Activated naive CD4-positive, alpha-beta T cell treated with anti-CD3 and anti-CD28 coated beads, Interleukin-2, amount 50 U/mL, for 72 hours (primary cell): ENCODE measurements around the gene SIK2. TPM values are rescaled to one million over a fixed set of nuclear protein-coding genes. Genes with fewer than 3 reads are reported as not detected.

Experiments
- ATAC-seq, 2 donors: fragments of 150-1000 bp; cut with Tn5 transposase; 2 replicates each; pipeline ENCODE4 v1.10.0; 2021; ENCODE audit warnings: mild to moderate bottlenecking in 2 of 2, moderate library complexity in 2 of 2
- DNase-seq, 2 donors: peaks; one replicate each; pipeline ENCODE4 v3.0.0; 2021 to 2022; ENCODE audit warnings: low spot score in 2 of 2
- H3K27ac Mint-ChIP-seq, 2 donors: one replicate each; pipeline ENCODE4 v1.8.0; 2022; ENCODE audit warnings: mild to moderate bottlenecking in 2 of 2, mixed read lengths in 2 of 2
- H3K36me3 Mint-ChIP-seq, 2 donors: one replicate each; pipeline ENCODE4 v1.8.0; 2022; ENCODE audit warnings: mixed read lengths in 2 of 2
- H3K9me3 Mint-ChIP-seq, 2 donors: one replicate each; pipeline ENCODE4 v1.8.0; 2022; ENCODE audit warnings: mixed read lengths in 2 of 2
- total RNA-seq, 2 donors: library from RNA; stranded (reverse); gene quantifications; one replicate each; pipeline ENCODE4 v1.2.3, GENCODE V29; 2022

Gene SIK2
- total RNA-seq, 2 donors from 2014 or later: 2.9 to 6.1 TPM

DNA sequence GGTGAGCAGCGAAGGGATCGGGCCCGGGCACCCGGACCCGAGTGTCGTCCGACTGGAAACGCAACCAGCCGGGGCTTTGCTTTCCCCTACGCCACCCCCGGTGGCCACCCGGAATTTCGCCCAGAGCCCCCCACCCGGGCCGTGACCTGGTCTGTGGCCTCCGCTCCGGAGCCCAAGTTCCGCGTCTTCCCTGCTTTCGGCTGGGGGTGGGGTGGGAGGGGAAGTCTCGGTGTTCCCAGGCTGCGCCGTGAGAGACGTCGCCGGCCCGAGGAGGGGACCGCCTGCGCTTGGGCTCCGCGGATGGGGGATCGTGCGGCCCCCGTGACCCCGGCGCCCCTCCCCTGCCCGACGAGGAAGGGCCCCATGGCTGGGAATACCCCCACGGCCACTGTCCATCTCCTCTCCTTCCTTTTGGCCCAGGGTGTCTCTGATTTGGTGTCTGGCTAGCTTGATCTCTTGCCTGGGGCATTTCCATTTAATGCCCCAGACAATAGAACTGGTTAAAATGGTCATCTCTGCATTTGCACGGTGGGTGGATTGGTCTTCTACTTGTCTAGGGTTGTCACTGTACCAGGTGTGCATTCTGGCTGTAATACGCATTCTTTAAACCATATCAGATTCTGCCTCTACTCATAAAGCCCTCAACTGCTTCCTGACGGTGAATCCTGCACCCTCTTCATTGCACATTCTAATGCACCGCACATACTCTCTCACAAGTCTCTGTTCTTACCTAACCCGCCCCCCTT lies 789 bp downstream of the SIK2 start:
- DNase-seq (no peak), ATAC-seq (no peak)
- Mint-ChIP-seq H3K9me3 (no peaks in the 10 kb centered on the region), H3K36me3 (peaks cover 7 to 9% of the 10 kb centered on the region in 2 donors), H3K27ac (peak overlapping the region; percentile 83 to 93)

GRCh38 chr11:111603611-111604130 lies 1.4 kb downstream of the SIK2 start:
- DNase-seq (no peak), ATAC-seq (no peak)
- peak overlapping the region; percentile 83 to 93 for H3K27ac Mint-ChIP-seq
- peaks cover 7 to 9% of the 10 kb centered on the region in 2 donors for H3K36me3 Mint-ChIP-seq
- no peaks in the 10 kb centered on the region for H3K9me3 Mint-ChIP-seq

- DNase-seq (no peak), ATAC-seq (no peak)
- H3K36me3 Mint-ChIP-seq: peaks cover 7 to 9% of the 10 kb centered on the region in 2 donors
- H3K9me3 Mint-ChIP-seq: no peaks in the 10 kb centered on the region
- no peak overlapping the region for H3K27ac Mint-ChIP-seq
Observed at GRCh38 chr11:111604392-111605009, 2.3 kb downstream of the SIK2 start.

- H3K36me3 Mint-ChIP-seq: peaks cover 7 to 9% of the 10 kb centered on the region in 2 donors
- ATAC-seq: no peak
- no peaks in the 10 kb centered on the region for H3K9me3 Mint-ChIP-seq
- no peak for DNase-seq
- H3K27ac Mint-ChIP-seq: no peak overlapping the region
Observed at GRCh38 chr11:111605681-111606080, 3.4 kb downstream of the SIK2 start.

DNA sequence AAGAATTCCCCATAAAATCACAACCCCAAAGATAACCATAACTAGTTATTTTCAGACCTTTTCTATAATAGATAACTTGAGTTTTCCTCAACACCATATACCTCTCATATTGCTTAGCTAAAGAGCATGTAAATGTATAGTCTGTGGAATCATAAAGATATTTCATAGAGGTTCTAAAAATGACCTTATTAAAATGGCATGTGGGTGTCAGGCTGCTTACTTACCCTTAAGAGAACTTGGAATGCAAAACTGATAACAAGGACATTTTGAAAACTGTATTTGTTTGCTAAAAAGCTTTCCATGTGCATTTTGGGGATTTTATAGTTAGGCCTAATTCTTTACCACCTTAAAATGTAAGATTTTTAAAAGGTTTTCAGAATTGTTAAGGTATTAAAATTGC lies 4.7 kb downstream of the SIK2 start:
- Mint-ChIP-seq H3K36me3 (peaks cover 7 to 9% of the 10 kb centered on the region in 2 donors), H3K9me3 (no peaks in the 10 kb centered on the region), H3K27ac (no peak overlapping the region)
- DNase-seq: no peak
- no peak for ATAC-seq

GRCh38 chr11:111607751-111608150 lies 5.5 kb downstream of the SIK2 start:
- Mint-ChIP-seq H3K27ac (no peak overlapping the region), H3K9me3 (no peaks in the 10 kb centered on the region), H3K36me3 (peaks cover 7 to 9% of the 10 kb centered on the region in 2 donors)
- DNase-seq (no peak), ATAC-seq (no peak)

DNA sequence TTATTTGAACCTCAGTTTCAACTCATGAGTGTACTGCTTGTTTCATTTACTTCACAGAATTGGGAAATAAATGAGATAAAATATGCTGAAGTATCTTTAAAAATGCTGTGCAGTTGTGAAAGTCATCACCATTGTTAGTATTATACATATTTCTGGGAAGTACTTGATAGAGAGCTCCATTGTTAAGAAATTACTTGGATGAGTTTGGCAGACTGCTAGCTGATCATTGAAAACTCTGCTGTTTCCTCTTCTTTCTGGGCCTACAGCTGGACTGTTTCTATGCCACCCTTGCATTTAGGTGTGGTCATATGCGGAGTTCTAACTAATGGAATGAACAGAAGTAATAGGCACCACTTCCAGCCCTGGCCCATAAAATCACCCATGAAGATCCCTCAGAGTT lies 10.0 kb downstream of the SIK2 start:
- no peak for ATAC-seq
- DNase-seq: no peak
- Mint-ChIP-seq H3K9me3 (no peaks in the 10 kb centered on the region), H3K27ac (no peak overlapping the region), H3K36me3 (no peaks in the 10 kb centered on the region)

DNA sequence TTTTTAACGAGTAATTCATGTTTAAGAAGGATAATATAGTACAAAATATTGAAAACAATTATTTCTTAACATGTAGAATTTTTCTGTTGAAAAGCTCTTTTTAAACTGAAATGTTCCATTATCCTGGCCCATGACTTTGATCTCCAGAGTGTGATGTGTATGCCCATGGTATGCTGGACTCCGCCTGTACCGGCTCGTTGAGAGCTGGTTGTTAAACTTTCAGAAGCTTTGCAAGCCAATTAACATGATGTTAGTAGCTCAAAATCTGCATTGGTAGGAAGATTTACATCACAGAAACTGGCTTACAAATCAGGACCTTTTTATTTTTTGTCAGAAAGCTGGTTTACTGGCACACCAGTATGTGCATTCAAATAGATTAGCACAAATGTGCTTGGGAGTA lies 15.0 kb downstream of the SIK2 start:
- ATAC-seq (no peak), DNase-seq (no peak)
- H3K27ac Mint-ChIP-seq: no peak overlapping the region
- H3K9me3 Mint-ChIP-seq: no peaks in the 10 kb centered on the region
- peaks cover 0 to under 1% of the 10 kb centered on the region in 2 donors for H3K36me3 Mint-ChIP-seq

DNA sequence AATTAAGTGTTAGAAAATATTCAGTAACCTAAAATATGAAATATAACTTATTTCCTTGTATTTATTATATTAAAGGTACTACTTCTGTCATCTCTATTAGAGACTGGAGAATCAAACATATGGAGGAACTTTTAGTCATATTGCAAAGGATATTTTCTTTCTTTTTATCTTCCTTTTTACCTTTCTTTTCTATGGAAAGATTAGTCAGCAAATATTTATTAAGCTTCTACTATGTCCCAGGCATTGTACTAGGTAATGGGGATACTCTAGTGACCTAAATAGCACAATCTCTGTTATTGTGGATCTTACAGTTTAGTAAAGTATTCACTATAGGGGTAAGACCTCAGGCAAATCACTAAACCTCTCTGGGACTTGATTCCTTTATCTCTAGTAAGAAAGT lies 18.3 kb downstream of the SIK2 start:
- H3K27ac Mint-ChIP-seq: no peak overlapping the region
- ATAC-seq (no peak), DNase-seq (no peak)
- H3K9me3 Mint-ChIP-seq: peaks cover 0 to 8% of the 10 kb centered on the region in 2 donors
- H3K36me3 Mint-ChIP-seq: peaks cover 21 to 26% of the 10 kb centered on the region in 2 donors

DNA sequence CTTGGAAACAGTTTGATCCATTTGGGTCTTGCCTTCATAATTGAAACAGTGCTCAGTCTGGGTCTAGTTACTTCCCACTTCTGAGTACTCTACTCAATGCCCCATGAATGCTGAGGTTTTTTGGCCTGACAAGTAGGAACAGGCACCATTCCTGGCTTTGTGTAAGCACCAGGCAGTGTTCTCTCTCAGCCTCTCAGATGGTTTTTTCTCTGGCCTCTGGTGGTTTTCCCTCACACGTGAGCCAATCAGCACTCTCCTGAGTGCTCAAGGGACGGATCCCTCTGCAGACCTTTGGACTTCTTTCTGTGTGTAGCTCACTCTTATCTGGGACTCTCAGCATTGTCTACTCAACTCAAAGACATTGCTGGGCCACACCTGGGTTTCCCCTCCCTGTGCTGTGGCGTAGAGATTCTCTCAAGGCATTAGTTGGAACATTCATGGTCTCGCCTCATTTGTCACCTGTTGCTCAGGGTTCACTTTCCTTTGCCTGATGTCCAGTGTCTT lies 21.3 kb downstream of the SIK2 start:
- Mint-ChIP-seq H3K9me3 (peaks cover 0 to 8% of the 10 kb centered on the region in 2 donors), H3K36me3 (peaks cover 21 to 31% of the 10 kb centered on the region in 2 donors), H3K27ac (no peak overlapping the region)
- ATAC-seq (no peak), DNase-seq (no peak)

DNA sequence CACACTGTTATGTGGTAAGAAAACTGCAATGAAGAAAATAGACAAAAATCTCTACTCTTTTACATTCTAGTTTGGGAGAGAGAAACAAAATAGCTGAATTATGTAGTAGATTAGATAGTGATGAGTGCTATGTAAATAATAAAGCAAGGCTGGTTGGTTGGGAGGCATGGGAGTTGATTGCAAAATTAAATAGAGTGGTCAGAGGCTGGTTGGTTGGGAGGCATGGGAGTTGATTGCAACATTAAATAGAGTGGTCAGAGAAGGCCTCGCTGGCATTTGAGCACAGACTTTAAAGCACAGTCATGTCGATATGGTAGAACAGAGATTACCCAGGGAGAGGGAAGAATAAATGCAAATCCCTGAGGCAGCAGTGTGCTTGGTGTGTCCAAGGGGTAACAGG lies 22.4 kb downstream of the SIK2 start:
- H3K27ac Mint-ChIP-seq: no peak overlapping the region
- DNase-seq (no peak), ATAC-seq (no peak)
- H3K9me3 Mint-ChIP-seq: peaks cover 0 to 8% of the 10 kb centered on the region in 2 donors
- H3K36me3 Mint-ChIP-seq: peaks cover 21 to 34% of the 10 kb centered on the region in 2 donors

DNA sequence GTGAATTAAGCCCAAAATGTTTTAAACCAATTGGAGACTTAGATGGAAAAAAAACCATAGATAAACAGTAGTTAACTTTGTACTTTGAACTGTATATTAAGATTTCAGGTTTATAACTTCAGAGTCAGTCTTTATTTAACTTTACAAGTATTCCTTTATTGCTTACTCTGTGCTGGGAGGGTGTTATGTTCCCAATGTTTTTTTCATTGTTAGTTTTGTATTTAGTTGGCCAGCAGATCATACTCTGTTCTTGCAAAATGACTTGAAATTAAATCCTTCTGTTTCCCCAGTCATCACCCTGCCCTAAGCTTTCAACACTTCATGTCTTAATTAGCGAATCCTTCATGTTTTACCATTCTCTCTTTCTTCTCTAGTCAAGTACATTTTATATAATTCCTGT lies 25.3 kb downstream of the SIK2 start:
- DNase-seq (no peak), ATAC-seq (no peak)
- H3K36me3 Mint-ChIP-seq: peaks cover 17 to 31% of the 10 kb centered on the region in 2 donors
- no peak overlapping the region for H3K27ac Mint-ChIP-seq
- H3K9me3 Mint-ChIP-seq: peaks cover 0 to 7% of the 10 kb centered on the region in 2 donors

GRCh38 chr11:111629499-111629898 lies 27.2 kb downstream of the SIK2 start:
- Mint-ChIP-seq H3K27ac (no peak overlapping the region), H3K36me3 (peaks cover 6 to 18% of the 10 kb centered on the region in 2 donors), H3K9me3 (no peaks in the 10 kb centered on the region)
- ATAC-seq: no peak
- no peak for DNase-seq

DNA sequence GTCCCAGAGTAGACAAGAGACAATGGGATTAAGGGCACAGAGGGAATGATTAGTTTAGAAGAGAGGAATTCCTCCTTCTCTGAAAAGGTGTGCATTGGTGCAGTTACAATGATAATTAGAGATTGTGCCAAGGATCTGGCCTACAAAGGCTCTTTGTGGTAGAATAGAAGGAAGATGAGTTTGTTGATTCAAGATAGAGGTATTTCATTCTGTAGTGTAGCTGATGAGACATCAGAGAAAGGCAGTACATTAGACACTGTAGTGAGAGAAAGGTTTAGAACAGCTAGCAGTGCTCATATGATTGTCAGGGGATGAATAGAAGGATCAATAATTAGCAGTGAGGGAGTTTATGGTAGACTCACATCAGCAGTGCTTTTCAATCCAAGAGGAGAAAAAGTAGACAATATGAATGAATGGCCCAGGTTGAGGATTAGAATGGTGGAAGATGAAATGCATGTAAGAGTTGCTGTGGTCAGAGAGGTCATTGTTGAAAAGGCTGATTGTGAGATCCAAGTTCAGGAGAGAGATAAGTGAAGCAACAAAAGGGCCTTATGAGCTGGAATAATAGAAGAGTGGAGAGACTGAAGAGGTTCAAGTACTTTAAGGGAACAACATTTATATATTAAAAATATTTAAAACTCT lies 28.9 kb downstream of the SIK2 start:
- DNase-seq (no peak), ATAC-seq (no peak)
- Mint-ChIP-seq H3K36me3 (peaks cover 0 to 7% of the 10 kb centered on the region in 2 donors), H3K9me3 (no peaks in the 10 kb centered on the region), H3K27ac (no peak overlapping the region)

GRCh38 chr11:111631666-111632039 lies 29.4 kb downstream of the SIK2 start:
- DNase-seq (no peak), ATAC-seq (no peak)
- H3K9me3 Mint-ChIP-seq: no peaks in the 10 kb centered on the region
- no peak overlapping the region for H3K27ac Mint-ChIP-seq
- H3K36me3 Mint-ChIP-seq: peaks cover 0 to 7% of the 10 kb centered on the region in 2 donors

DNA sequence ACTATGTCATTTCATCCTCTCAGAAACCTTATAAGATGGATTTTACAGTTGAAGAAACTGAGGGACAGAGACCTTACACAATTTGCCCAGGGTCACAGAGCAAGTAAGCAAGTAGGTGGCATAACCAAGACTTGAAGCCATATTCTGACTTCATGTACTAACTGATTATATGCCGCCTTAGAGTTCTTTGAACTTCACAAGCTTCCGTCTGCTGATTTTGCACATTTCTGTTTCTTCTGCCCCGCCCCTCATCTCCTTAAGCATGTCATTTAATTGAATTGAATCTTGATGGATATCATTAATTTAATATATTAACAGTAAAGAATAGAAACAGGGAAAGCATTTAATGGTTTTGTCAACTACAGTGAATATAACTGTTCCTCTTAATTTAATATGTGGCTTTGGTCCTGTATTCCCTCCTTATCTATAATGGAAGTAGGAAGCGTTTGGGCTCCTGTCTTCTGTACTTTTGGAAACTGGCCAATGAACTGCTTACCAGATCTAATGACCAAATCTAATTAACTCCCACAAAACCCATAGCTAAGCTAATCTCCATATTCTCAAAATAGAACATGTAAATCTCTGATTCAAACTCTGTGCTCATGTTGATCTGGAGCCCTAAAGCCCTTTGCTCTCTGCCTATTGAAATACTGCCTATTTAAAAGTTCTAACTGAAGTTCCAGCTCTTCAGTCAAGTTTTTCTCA lies 30.4 kb downstream of the SIK2 start:
- H3K9me3 Mint-ChIP-seq: no peaks in the 10 kb centered on the region
- DNase-seq (no peak), ATAC-seq (no peak)
- H3K36me3 Mint-ChIP-seq: peaks cover 2 to 8% of the 10 kb centered on the region in 2 donors
- no peak overlapping the region for H3K27ac Mint-ChIP-seq

GRCh38 chr11:111633248-111633647 lies 31.0 kb downstream of the SIK2 start:
- no peaks in the 10 kb centered on the region for H3K9me3 Mint-ChIP-seq
- no peak for DNase-seq
- H3K27ac Mint-ChIP-seq: no peak overlapping the region
- H3K36me3 Mint-ChIP-seq: peaks cover 5 to 12% of the 10 kb centered on the region in 2 donors
- ATAC-seq: no peak
